GM13976 (cell line): ENCODE data around the gene ALPL.

Experiments used
- DNase-seq: peaks from one replicate; pipeline ENCODE4 v3.0.0; 2012; ENCODE audit warnings: low spot score
- CTCF ChIP-seq: IDR thresholded peaks from 2 replicates; pipeline ENCODE4 v1.5.1; 2012; ENCODE audit warnings: borderline replicate concordance, mild to moderate bottlenecking; ENCODE audit not compliant: insufficient read depth; ENCODE audit errors: extremely low read depth, missing control alignments, control extremely low read depth
- in situ Hi-C: fragments of 300-500 bp; cut with MboI; formaldehyde crosslinking; loops from one replicate; pipeline ENCODE4 v1.12.0; 2022; ENCODE audit warnings: low sequenced_read_pairs, mixed read lengths, inconsistent platforms; ENCODE audit not compliant: unreplicated experiment

ALPL gene

DNA sequence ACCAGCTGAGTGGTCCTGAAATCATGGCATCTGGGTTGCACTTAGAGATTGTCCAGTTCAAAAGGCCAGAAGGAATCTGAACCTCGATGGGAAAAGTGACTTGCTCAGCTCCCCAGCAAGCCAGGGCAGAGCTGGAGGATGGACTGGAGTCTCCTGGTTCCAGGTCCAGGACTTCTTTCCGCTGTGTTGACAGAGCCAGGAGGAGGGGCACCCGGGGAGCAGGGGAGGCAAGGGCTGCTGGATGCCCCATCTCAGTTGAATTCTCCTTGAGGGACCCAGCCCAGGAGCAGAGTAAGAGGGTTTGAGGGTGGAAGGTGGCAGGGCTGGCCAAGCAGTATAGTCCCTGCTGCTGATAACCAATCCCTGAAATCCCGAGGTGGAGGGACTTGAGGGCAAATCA is 2.4 kb upstream of the ALPL start:
- TF ChIP-seq CTCF = no peak
- no peak for DNase-seq
- in situ Hi-C loops = no loop called here

GRCh38 chr1:21507511-21508270 is 1.5 kb upstream of the ALPL start:
- no peak for TF ChIP-seq CTCF
- in situ Hi-C loops = no loop called here
- DNase-seq = no peak

- in situ Hi-C loops = no loop called here
- peak; percentile 84 for TF ChIP-seq CTCF
- peak; percentile 91 for DNase-seq
These were observed 458 bp upstream of the ALPL start for GRCh38 chr1:21508580-21509350.

GRCh38 chr1:21510113-21510493 is 880 bp downstream of the ALPL start:
- in situ Hi-C loops = no loop called here
- no peak for DNase-seq
- no peak for TF ChIP-seq CTCF

- in situ Hi-C loops = no loop called here
- TF ChIP-seq CTCF = no peak
- DNase-seq = no peak
These were observed 1.8 kb downstream of the ALPL start for GRCh38 chr1:21510885-21511578.
